H9 (cell line): ENCODE measurements around the gene SLC25A20. TPM values are rescaled to one million over a fixed set of nuclear protein-coding genes. Genes with fewer than 3 reads are reported as not detected.

Experiments used
- DNase-seq: peaks from one replicate; pipeline ENCODE4 v3.0.0-alpha.2; 2017
- H2AFZ ChIP-seq: one replicate; pipeline ENCODE4 v1.6.1; 2013; ENCODE audit warnings: mild to moderate bottlenecking, low read length, control low read depth, moderate library complexity
- H2AK5ac ChIP-seq: 2 replicates; pipeline ENCODE4 v1.6.1; 2013; ENCODE audit warnings: low read length, control low read depth, mixed read lengths; ENCODE audit not compliant: insufficient read length
- H2BK120ac ChIP-seq: one replicate; pipeline ENCODE4 v1.6.1; 2013; ENCODE audit warnings: low read depth, mild to moderate bottlenecking, low read length, control low read depth, inconsistent platforms; ENCODE audit not compliant: poor library complexity, severe bottlenecking
- H2BK12ac ChIP-seq: 2 replicates; pipeline ENCODE4 v1.6.1; 2013; ENCODE audit warnings: low read length, control low read depth, mixed read lengths, low read depth; ENCODE audit not compliant: insufficient read length
- H2BK15ac ChIP-seq: 2 replicates; pipeline ENCODE4 v1.6.1; 2013; ENCODE audit warnings: low read depth, low read length, control low read depth
- H2BK20ac ChIP-seq: one replicate; pipeline ENCODE4 v1.6.1; 2013; ENCODE audit warnings: low read depth, mild to moderate bottlenecking, low read length, control low read depth, inconsistent platforms; ENCODE audit not compliant: poor library complexity, severe bottlenecking
- H2BK5ac ChIP-seq: 2 replicates; pipeline ENCODE4 v1.6.1; 2013; ENCODE audit warnings: low read length, control low read depth, mixed read lengths; ENCODE audit not compliant: insufficient read length
- H3K14ac ChIP-seq: 2 replicates; pipeline ENCODE4 v1.6.1; 2013; ENCODE audit warnings: low read length, control low read depth; ENCODE audit not compliant: insufficient read depth
- H3K18ac ChIP-seq: 2 replicates; pipeline ENCODE4 v1.6.1; 2013; ENCODE audit warnings: low read depth, mild to moderate bottlenecking, mixed read lengths, low read length, control low read depth; ENCODE audit not compliant: insufficient read length
- H3K23ac ChIP-seq: 2 replicates; pipeline ENCODE4 v1.6.1; 2013; ENCODE audit warnings: low read length, control low read depth, mixed read lengths, low read depth; ENCODE audit not compliant: insufficient read length
- H3K23me2 ChIP-seq: 2 replicates; pipeline ENCODE4 v1.6.1; 2013; ENCODE audit warnings: low read depth, mild to moderate bottlenecking, mixed read lengths, low read length, control low read depth; ENCODE audit not compliant: insufficient read length, poor library complexity, severe bottlenecking
- H3K27ac ChIP-seq: 2 replicates; pipeline ENCODE4 v1.5.1; 2013; ENCODE audit warnings: low read length, control low read depth, mixed read lengths, low read depth; ENCODE audit not compliant: insufficient read length
- H3K27me3 ChIP-seq: 2 replicates; pipeline ENCODE4 v1.6.1; 2013; ENCODE audit warnings: low read length, control low read depth, inconsistent platforms; ENCODE audit not compliant: insufficient read depth
- H3K4ac ChIP-seq: 2 replicates; pipeline ENCODE4 v1.6.1; 2013; ENCODE audit warnings: low read depth, mild to moderate bottlenecking, control low read depth, inconsistent platforms, low read length, moderate library complexity
- H3K4me1 ChIP-seq: 2 replicates; pipeline ENCODE4 v1.6.1; 2013; ENCODE audit warnings: low read length, control low read depth, inconsistent platforms; ENCODE audit not compliant: insufficient read depth
- H3K4me2 ChIP-seq: 2 replicates; pipeline ENCODE4 v1.6.1; 2013; ENCODE audit warnings: low read length, control low read depth, mixed read lengths; ENCODE audit not compliant: insufficient read length, insufficient read depth
- H3K56ac ChIP-seq: 2 replicates; pipeline ENCODE4 v1.6.1; 2013; ENCODE audit warnings: low read depth, mild to moderate bottlenecking, mixed read lengths, low read length, control low read depth; ENCODE audit not compliant: insufficient read length
- H3K79me1 ChIP-seq: 2 replicates; pipeline ENCODE4 v1.6.1; 2013; ENCODE audit warnings: low read depth, mild to moderate bottlenecking, moderate library complexity, low read length, control low read depth, inconsistent platforms; ENCODE audit not compliant: insufficient read depth, poor library complexity, severe bottlenecking
- H3K79me2 ChIP-seq: 2 replicates; pipeline ENCODE4 v1.6.1; 2013; ENCODE audit warnings: low read length, control low read depth, inconsistent platforms; ENCODE audit not compliant: insufficient read depth
- H3K9ac ChIP-seq: 2 replicates; pipeline ENCODE4 v1.6.1; 2013; ENCODE audit warnings: low read length, control low read depth, mixed read lengths; ENCODE audit not compliant: insufficient read length; ENCODE audit errors: extremely low read depth
- H3K9me3 ChIP-seq: one replicate; pipeline ENCODE4 v1.6.1; 2013; ENCODE audit warnings: low read depth, low read length, inconsistent platforms; ENCODE audit not compliant: control insufficient read depth
- H3T11ph ChIP-seq: one replicate; pipeline ENCODE4 v1.6.1; 2013; ENCODE audit warnings: mild to moderate bottlenecking, low read length, control low read depth, inconsistent platforms
- H4K20me1 ChIP-seq: one replicate; pipeline ENCODE4 v1.6.1; 2013; ENCODE audit not compliant: control insufficient read depth, insufficient read length, insufficient read depth
- H4K5ac ChIP-seq: 2 replicates; pipeline ENCODE4 v1.6.1; 2013; ENCODE audit warnings: low read depth, mild to moderate bottlenecking, mixed read lengths, low read length, control low read depth; ENCODE audit not compliant: insufficient read length
- H4K8ac ChIP-seq: replicated peaks from 2 replicates; pipeline ENCODE4 v1.6.1; 2013; ENCODE audit warnings: low read length, control low read depth, mixed read lengths, low read depth; ENCODE audit not compliant: insufficient read length
- H4K91ac ChIP-seq: 2 replicates; pipeline ENCODE4 v1.6.1; 2013; ENCODE audit warnings: low read depth, mild to moderate bottlenecking, moderate library complexity, mixed read lengths, low read length, control low read depth; ENCODE audit not compliant: insufficient read length
- H3K27ac Mint-ChIP-seq, 3 experiments: 2 replicates in 2 of 3; 3 replicates in 1 of 3; pipeline ENCODE4 v1.8.0; 2020 to 2021; ENCODE audit warnings: mixed read lengths in 3 of 3, mild to moderate bottlenecking in 1 of 3, moderate library complexity in 1 of 3
- H3K27me3 Mint-ChIP-seq: 2 replicates; pipeline ENCODE4 v1.8.0; 2021; ENCODE audit warnings: low read depth, mild to moderate bottlenecking, moderate library complexity, mixed read lengths
- H3K36me3 Mint-ChIP-seq, 3 experiments: 2 replicates in 2 of 3; 3 replicates in 1 of 3; pipeline ENCODE4 v1.8.0; 2020 to 2021; ENCODE audit warnings: low read depth in 3 of 3, mixed read lengths in 3 of 3; ENCODE audit not compliant: insufficient read depth in 1 of 3
- H3K4me1 Mint-ChIP-seq, 2 experiments: 2 replicates each; pipeline ENCODE4 v1.8.0; 2020; ENCODE audit warnings: mixed read lengths in 2 of 2
- H3K4me3 Mint-ChIP-seq, 2 experiments: 2 replicates in 1 of 2; 3 replicates in 1 of 2; pipeline ENCODE4 v1.8.0; 2020 to 2021; ENCODE audit warnings: mild to moderate bottlenecking in 2 of 2, mixed read lengths in 2 of 2, moderate library complexity in 1 of 2
- H3K9me3 Mint-ChIP-seq, 2 experiments: 2 replicates in 1 of 2; 3 replicates in 1 of 2; pipeline ENCODE4 v1.8.0; 2020; ENCODE audit warnings: mild to moderate bottlenecking in 2 of 2, mixed read lengths in 2 of 2, moderate library complexity in 1 of 2
- CTCF ChIP-seq: fragments of 200-600 bp; sonication (generic); conservative IDR thresholded peaks from 3 replicates; pipeline ENCODE4 v1.8.0; 2021; ENCODE audit warnings: antibody characterized with exemption, mild to moderate bottlenecking
- WGBS: extraction: QIAGEN DNeasy Blood & Tissue Kit; methylation state at CpG from one replicate; pipeline ENCODE4 v1.1.7; 2013; ENCODE audit warnings: missing lambda C conversion rate, low lambda C conversion rate, mixed read lengths; ENCODE audit not compliant: insufficient read length; ENCODE audit errors: extremely low coverage; 5-methylcytosine and 5-hydroxymethylcytosine counted together
- total RNA-seq: library from RNA; stranded (reverse); gene quantifications from 2 replicates; pipeline ENCODE4 v1.2.1, GENCODE V29; 2021

The SLC25A20 gene
- total RNA-seq, 1 experiment from 2014 or later, result 7.4 TPM

DNA sequence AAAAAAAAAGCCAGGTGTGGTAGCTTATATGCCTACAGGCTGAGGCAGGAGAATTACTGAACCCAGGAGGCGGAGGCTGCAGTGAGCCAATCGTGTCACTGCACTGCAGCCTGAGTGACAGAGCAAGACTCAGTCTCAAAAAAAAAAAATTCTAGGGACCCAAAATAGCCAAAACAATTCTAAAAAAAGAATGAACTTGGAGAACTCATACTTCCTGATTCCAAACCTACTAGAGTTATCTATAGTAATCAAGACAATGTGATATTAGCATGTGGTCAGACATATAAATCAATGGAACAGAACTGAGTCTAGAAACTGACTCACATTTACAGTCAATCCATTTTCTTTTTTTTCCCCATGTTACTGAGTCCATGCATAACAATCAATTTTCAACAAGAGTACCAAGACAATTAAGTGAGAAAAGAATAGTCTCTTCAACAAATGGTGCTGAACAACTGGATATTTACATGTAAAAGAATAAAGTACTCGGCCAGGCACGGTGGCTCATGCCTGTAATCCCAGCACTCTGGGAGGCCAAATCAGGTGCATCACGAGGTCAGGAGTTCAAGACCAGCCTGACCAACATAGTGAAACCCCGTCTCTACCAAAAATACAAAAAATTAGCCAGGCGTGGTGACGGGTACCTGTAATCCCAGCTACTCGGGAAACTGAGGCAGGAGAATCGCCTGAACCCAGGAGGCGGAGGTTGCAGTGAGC lies 62.9 kb downstream of the SLC25A20 start:
- no peak overlapping the region for H2AFZ ChIP-seq
- H2BK5ac ChIP-seq, result no peak overlapping the region
- Mint-ChIP-seq H3K27ac (0 out of 7 replicates have a peak overlapping the region, but pooled peaks of 1 of the 3 experiments have one; percentile 31), H3K4me1 (peaks cover 4% of the 10 kb centered on the region in 2 experiments; a peak in 2 of 4 replicates), H3K4me3 (no peak overlapping the region; a peak in 1 of 5 replicates), H3K27me3 (no peaks in the 10 kb centered on the region), H3K9me3 (no peaks in the 10 kb centered on the region), H3K36me3 (peaks cover 2 to 4% (median 3%) of the 10 kb centered on the region in 3 experiments; a peak in 4 of 7 replicates)
- no peak overlapping the region for H2AK5ac ChIP-seq
- no peaks in the 10 kb centered on the region for H3K23me2 ChIP-seq
- no peak overlapping the region for H3K4me2 ChIP-seq
- no peak overlapping the region for H3K56ac ChIP-seq
- H3K4ac ChIP-seq, result no peak overlapping the region
- H3K14ac ChIP-seq, result no peak overlapping the region
- H4K5ac ChIP-seq, result no peak overlapping the region
- no CpG with 5 or more reads among the region's 11 CpGs for WGBS
- H3K27me3 ChIP-seq, result no peaks in the 10 kb centered on the region
- no peak for TF ChIP-seq CTCF
- no peak overlapping the region for H3K23ac ChIP-seq
- H4K91ac ChIP-seq, result no peak overlapping the region
- H3K4me1 ChIP-seq, result no peaks in the 10 kb centered on the region
- H3K9me3 ChIP-seq, result no peaks in the 10 kb centered on the region
- H3T11ph ChIP-seq, result no peak overlapping the region
- H4K8ac ChIP-seq, result no peak overlapping the region
- no peak overlapping the region for H2BK120ac ChIP-seq
- H2BK12ac ChIP-seq, result no peak overlapping the region
- no peak overlapping the region for H3K9ac ChIP-seq
- no peaks in the 10 kb centered on the region for H4K20me1 ChIP-seq
- no peak overlapping the region for H3K18ac ChIP-seq
- H2BK15ac ChIP-seq, result no peak overlapping the region
- H3K27ac ChIP-seq, result no peak overlapping the region
- no peaks in the 10 kb centered on the region for H3K79me1 ChIP-seq
- DNase-seq, result peak; percentile 51
- no peaks in the 10 kb centered on the region for H3K79me2 ChIP-seq
- no peak overlapping the region for H2BK20ac ChIP-seq
